ENCODE results near the gene PACS2. TPM values are rescaled to one million over a fixed set of nuclear protein-coding genes. Genes with fewer than 3 reads are reported as not detected.

PACS2 gene
- total and polyA plus RNA-seq, 2 experiments from 2014 or later, result 10.0 to 39.7 TPM

DNA sequence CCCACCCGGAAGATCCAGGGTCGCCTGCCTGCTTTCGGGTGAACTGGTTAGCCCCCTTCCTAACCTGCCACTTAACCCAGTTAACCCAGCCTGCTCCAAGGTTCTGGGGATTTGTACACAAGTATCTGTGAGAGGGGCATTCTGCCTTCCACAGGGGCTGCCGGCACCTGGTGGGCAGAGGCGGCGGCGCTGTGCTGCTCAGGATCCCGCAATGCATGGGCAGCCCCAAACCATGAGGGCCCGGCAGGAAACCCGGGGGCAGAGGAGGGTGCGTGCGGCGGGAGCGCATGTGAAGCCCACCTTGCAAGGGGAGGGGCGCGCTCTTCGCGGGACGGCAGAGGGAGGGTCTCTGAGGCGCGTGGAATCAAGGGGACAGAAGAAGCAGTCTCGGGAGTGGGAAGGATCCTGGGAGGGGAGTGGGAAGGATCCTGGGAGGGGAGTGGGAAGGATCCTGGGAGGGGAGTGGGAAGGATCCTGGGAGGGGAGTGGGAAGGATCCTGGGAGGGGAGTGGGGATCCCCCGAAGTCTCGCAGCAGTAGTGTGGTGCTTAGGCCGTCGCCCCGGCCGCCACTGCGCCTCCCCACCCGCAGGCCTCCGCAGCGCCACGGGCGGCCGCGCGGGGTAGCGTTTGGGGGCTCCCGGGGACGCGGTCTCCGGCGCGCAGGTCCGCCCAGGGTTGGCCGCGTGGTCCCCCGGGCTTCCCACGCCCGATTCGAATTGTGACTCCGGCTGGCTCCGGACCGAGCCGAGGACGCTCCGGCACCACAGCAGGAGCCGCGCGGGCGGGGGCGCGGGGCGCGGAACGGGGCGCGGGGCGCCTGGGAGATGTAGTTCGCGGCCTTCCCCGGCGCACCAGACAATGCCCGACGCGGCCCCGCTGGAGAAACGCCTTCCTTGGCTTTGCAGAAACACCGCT is 100.2 kb downstream of the PACS2 start:
- peak overlapping the region; percentile 69 for H3K4me3 ChIP-seq
- H3K27me3 ChIP-seq (replicated peaks; ENCODE audit: insufficient read depth), result no peaks in the 10 kb centered on the region
- H3F3A ChIP-seq (ENCODE audit: insufficient read depth), result no peaks in the 10 kb centered on the region
- 22% methylated on average over 44 to 55 of the region's 79 CpGs for WGBS, 2 experiments (ENCODE audit: low coverage in 1 of 2, low lambda C conversion rate in 2 of 2, missing lambda C conversion rate in 2 of 2)
- peak; percentile 84 for DNase-seq
- H3K4me1 ChIP-seq (ENCODE audit: insufficient read depth), result no peaks in the 10 kb centered on the region
- TF ChIP-seq EZH2 (IDR thresholded peaks at IDR 0.05; ENCODE audit: insufficient read depth, poor library complexity, severe bottlenecking) (no peak), EZH2phosphoT487 (IDR thresholded peaks at IDR 0.05; ENCODE audit: insufficient read depth, low read depth) (no peak)
- no peaks in the 10 kb centered on the region for H4K20me1 ChIP-seq (ENCODE audit: insufficient read depth)
- peak overlapping the region; percentile 66 for H3K9ac ChIP-seq
- peaks cover 4% of the 10 kb centered on the region; the same call in 1 of the 2 replicates for H3K79me2 ChIP-seq (ENCODE audit: insufficient read depth)
- no peak overlapping the region for H3K27ac ChIP-seq
- in situ Hi-C loops (cut with MboI), result no loop called here
- no peaks in the 10 kb centered on the region for H3K9me3 ChIP-seq (ENCODE audit: low read depth)
- H2AFZ ChIP-seq, result peak overlapping the region; percentile 70
- H3K36me3 ChIP-seq (ENCODE audit: low read depth), result no peaks in the 10 kb centered on the region
- H3K9me2 ChIP-seq (ENCODE audit: insufficient read depth), result no peaks in the 10 kb centered on the region
- peak overlapping the region; percentile 53 for H3K4me2 ChIP-seq (ENCODE audit: unreplicated experiment)

DNA sequence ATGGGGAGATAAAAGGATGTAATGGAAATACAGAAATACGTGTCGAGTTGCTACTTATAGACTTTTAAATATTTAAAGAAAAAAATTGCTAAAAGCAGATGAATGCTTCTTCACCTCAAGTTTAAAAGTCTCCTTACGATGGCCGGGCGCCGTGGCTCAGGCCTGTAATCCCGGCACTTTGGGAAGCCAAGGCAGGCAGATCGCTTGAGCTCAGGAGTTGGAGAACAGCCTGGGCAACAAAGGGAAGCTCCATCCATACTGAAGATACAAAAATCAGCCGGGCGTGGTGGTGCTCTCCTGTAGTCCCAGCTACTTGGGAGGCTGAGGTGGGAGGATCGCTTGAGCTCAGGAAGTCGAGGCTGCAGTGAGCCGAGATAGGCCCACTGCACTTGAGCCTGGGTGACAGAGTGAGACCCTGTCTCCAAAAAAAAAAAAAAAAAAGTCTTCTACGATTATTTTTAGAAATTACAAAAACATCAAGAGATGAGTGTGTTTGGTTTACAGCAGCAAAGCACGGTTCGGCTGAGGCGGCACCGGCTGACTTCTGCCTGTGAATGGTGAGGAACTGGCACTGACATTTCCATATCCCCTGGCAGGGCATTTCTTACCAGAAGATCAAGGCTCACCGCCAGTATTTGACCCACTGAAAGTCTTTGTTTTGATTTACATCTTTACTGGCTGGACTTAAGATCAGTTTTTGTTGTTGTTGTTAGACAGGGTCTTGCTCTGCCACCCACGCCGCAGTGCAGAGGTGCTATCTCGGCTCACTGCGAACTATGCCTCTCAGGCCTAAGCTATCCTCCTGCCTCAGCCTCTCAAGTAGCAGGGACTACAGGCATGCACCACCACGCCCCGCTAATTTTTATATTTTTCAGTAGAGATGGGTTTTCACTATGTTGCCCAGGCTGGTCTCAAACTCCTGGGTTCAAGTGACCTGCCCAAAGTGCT is 101.2 kb downstream of the PACS2 start:
- no peaks in the 10 kb centered on the region for H3F3A ChIP-seq (ENCODE audit: insufficient read depth)
- WGBS, 2 experiments (ENCODE audit: low coverage in 1 of 2, low lambda C conversion rate in 2 of 2, missing lambda C conversion rate in 2 of 2), result 94 to 97% methylated on average over 24 to 25 of the region's 25 CpGs
- H2AFZ ChIP-seq, result peak overlapping the region; percentile 70
- no peaks in the 10 kb centered on the region for H3K36me3 ChIP-seq (ENCODE audit: low read depth)
- H3K27me3 ChIP-seq (replicated peaks; ENCODE audit: insufficient read depth), result no peaks in the 10 kb centered on the region
- no peaks in the 10 kb centered on the region for H4K20me1 ChIP-seq (ENCODE audit: insufficient read depth)
- H3K9me2 ChIP-seq (ENCODE audit: insufficient read depth), result no peaks in the 10 kb centered on the region
- H3K4me3 ChIP-seq, result peak overlapping the region; percentile 69
- H3K9ac ChIP-seq, result peak overlapping the region; percentile 66
- H3K79me2 ChIP-seq (ENCODE audit: insufficient read depth), result peaks cover 10% of the 10 kb centered on the region
- TF ChIP-seq EZH2phosphoT487 (IDR thresholded peaks at IDR 0.05; ENCODE audit: insufficient read depth, low read depth) (no peak), EZH2 (IDR thresholded peaks at IDR 0.05; ENCODE audit: insufficient read depth, poor library complexity, severe bottlenecking) (no peak)
- no peak overlapping the region for H3K27ac ChIP-seq
- H3K9me3 ChIP-seq (ENCODE audit: low read depth), result no peaks in the 10 kb centered on the region
- in situ Hi-C loops (cut with MboI), result no loop called here
- H3K4me1 ChIP-seq (ENCODE audit: insufficient read depth), result no peaks in the 10 kb centered on the region
- H3K4me2 ChIP-seq (ENCODE audit: unreplicated experiment), result peak overlapping the region; percentile 53
- no peak for DNase-seq

DNA sequence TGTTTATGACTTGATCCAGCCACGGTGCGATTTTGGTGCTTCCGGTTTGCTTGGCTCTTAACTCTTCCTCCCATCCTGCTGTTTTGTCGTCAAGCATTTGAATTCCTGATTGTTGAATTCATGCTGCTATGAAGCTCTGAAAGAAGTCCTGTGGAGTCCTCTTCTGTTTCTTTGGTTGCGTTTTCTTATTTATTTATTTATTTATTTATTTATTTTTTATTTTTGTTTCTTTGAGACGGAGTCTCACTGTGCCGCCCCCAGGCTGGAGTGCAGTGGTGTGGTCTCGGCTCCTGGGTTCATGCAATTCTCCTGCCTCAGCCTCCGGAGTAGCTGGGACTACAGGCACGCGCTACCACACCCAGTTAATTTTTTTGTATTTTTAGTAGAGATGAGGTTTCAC is 102.1 kb downstream of the PACS2 start:
- H3K27ac ChIP-seq, result no peak overlapping the region
- peaks cover 19% of the 10 kb centered on the region for H3K79me2 ChIP-seq (ENCODE audit: insufficient read depth)
- 94 to 97% methylated on average over 11 of the region's 11 CpGs for WGBS, 2 experiments (ENCODE audit: low coverage in 1 of 2, low lambda C conversion rate in 2 of 2, missing lambda C conversion rate in 2 of 2)
- no peaks in the 10 kb centered on the region for H3F3A ChIP-seq (ENCODE audit: insufficient read depth)
- no peaks in the 10 kb centered on the region for H3K27me3 ChIP-seq (replicated peaks; ENCODE audit: insufficient read depth)
- no peaks in the 10 kb centered on the region for H3K36me3 ChIP-seq (ENCODE audit: low read depth)
- H3K4me1 ChIP-seq (ENCODE audit: insufficient read depth), result no peaks in the 10 kb centered on the region
- H3K4me2 ChIP-seq (ENCODE audit: unreplicated experiment), result no peak overlapping the region
- no peaks in the 10 kb centered on the region for H3K9me2 ChIP-seq (ENCODE audit: insufficient read depth)
- H4K20me1 ChIP-seq (ENCODE audit: insufficient read depth), result no peaks in the 10 kb centered on the region
- H3K9me3 ChIP-seq (ENCODE audit: low read depth), result no peaks in the 10 kb centered on the region
- DNase-seq, result no peak
- no peak overlapping the region for H3K4me3 ChIP-seq
- no peak overlapping the region for H2AFZ ChIP-seq
- in situ Hi-C loops (cut with MboI), result no loop called here
- TF ChIP-seq EZH2phosphoT487 (IDR thresholded peaks at IDR 0.05; ENCODE audit: insufficient read depth, low read depth) (no peak), EZH2 (IDR thresholded peaks at IDR 0.05; ENCODE audit: insufficient read depth, poor library complexity, severe bottlenecking) (no peak)
- no peak overlapping the region for H3K9ac ChIP-seq

DNA sequence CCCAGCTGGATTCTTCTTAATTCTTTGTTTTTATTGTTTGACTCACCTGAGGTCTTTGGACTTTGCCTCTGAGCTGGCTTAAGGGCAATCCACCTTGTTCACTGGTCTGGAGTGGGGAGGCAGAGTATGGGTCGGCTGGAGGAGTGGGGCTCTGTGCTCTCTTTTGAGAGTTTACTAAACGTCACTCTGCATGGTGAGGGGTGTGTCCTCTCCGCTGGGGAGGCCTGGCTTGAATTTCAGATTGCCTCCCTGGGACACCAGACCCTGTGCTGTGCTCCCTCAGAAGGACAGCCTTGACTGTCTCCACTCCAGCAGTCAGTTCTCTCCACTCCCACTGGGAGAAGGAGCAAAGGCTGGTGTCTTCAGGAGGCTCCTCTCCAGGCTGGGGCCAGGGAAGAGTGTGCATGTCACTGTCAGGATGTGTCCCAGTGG is 103.2 kb downstream of the PACS2 start:
- H3K79me2 ChIP-seq (ENCODE audit: insufficient read depth), result peaks cover 29% of the 10 kb centered on the region
- TF ChIP-seq EZH2phosphoT487 (IDR thresholded peaks at IDR 0.05; ENCODE audit: insufficient read depth, low read depth) (no peak), EZH2 (IDR thresholded peaks at IDR 0.05; ENCODE audit: insufficient read depth, poor library complexity, severe bottlenecking) (no peak)
- no peak overlapping the region for H3K27ac ChIP-seq
- H4K20me1 ChIP-seq (ENCODE audit: insufficient read depth), result no peaks in the 10 kb centered on the region
- no peaks in the 10 kb centered on the region for H3K9me3 ChIP-seq (ENCODE audit: low read depth)
- H3K4me3 ChIP-seq, result no peak overlapping the region
- no peak overlapping the region for H3K9ac ChIP-seq
- H3F3A ChIP-seq (ENCODE audit: insufficient read depth), result no peaks in the 10 kb centered on the region
- H3K9me2 ChIP-seq (ENCODE audit: insufficient read depth), result no peaks in the 10 kb centered on the region
- WGBS, 2 experiments (ENCODE audit: low coverage in 1 of 2, low lambda C conversion rate in 2 of 2, missing lambda C conversion rate in 2 of 2), result 76 to 79% methylated on average over 3 of the region's 3 CpGs
- H3K4me2 ChIP-seq (ENCODE audit: unreplicated experiment), result no peak overlapping the region
- no peak overlapping the region for H2AFZ ChIP-seq
- H3K27me3 ChIP-seq (replicated peaks; ENCODE audit: insufficient read depth), result no peaks in the 10 kb centered on the region
- no peak for DNase-seq
- in situ Hi-C loops (cut with MboI), result no loop called here
- H3K36me3 ChIP-seq (ENCODE audit: low read depth), result no peaks in the 10 kb centered on the region
- no peaks in the 10 kb centered on the region for H3K4me1 ChIP-seq (ENCODE audit: insufficient read depth)

All from GM23248 (cell line).